HEK293 (cell line): Measurements from ENCODE around the gene ZNHIT3.
A peak's percentile ranks its signal among the peaks of the same experiment; 100 is the strongest.

ENCODE experiments used
- IKZF3 ChIP-seq: fragments of 450-650 bp; IDR thresholded peaks from 2 replicates; pipeline ENCODE4 v1.5.0; 2018; ENCODE audit warnings: missing biosample characterization, mild to moderate bottlenecking, missing genetic modification characterization, moderate library complexity
- KLF16 ChIP-seq: fragments of 450-650 bp; formaldehyde crosslinking; IDR thresholded peaks from 2 replicates; pipeline ENCODE4 v1.5.1; 2017; ENCODE audit warnings: missing biosample characterization, missing genetic modification characterization
- MYNN ChIP-seq: fragments of 450-650 bp; formaldehyde crosslinking; IDR thresholded peaks from 2 replicates; pipeline ENCODE4 v1.5.1; 2016; ENCODE audit warnings: missing biosample characterization, missing genetic modification characterization, borderline replicate concordance
- OSR2 ChIP-seq: fragments of 450-650 bp; formaldehyde crosslinking; IDR thresholded peaks from 2 replicates; pipeline ENCODE4 v1.5.1; 2016; ENCODE audit warnings: missing biosample characterization, missing genetic modification characterization
- PBX3 ChIP-seq: sonication (generic); formaldehyde crosslinking; IDR thresholded peaks from 2 replicates; pipeline ENCODE4 v1.8.1; 2022; ENCODE audit warnings: mild to moderate bottlenecking, moderate library complexity, missing genetic modification reagents
- RBAK ChIP-seq: fragments of 450-650 bp; formaldehyde crosslinking; IDR thresholded peaks from 2 replicates; pipeline ENCODE4 v1.5.1; 2016; ENCODE audit warnings: missing biosample characterization, missing genetic modification characterization
- WT1 ChIP-seq: fragments of 450-650 bp; formaldehyde crosslinking; IDR thresholded peaks from 2 replicates; pipeline ENCODE4 v1.5.1; 2016; ENCODE audit warnings: missing biosample characterization, missing genetic modification characterization
- YY1 ChIP-seq: fragments of 450-650 bp; formaldehyde crosslinking; IDR thresholded peaks from 2 replicates; pipeline ENCODE4 v1.5.1; 2018; ENCODE audit warnings: missing biosample characterization, missing genetic modification characterization
- ZBTB44 ChIP-seq: fragments of 450-650 bp; IDR thresholded peaks from 2 replicates; pipeline ENCODE4 v1.5.1; 2018; ENCODE audit warnings: missing biosample characterization, mild to moderate bottlenecking, missing genetic modification characterization
- ZEB2 ChIP-seq: fragments of 450-650 bp; formaldehyde crosslinking; IDR thresholded peaks from 2 replicates; pipeline ENCODE4 v1.5.1; 2016; ENCODE audit warnings: missing biosample characterization, missing genetic modification characterization
- ZNF10 ChIP-seq: fragments of 450-650 bp; formaldehyde crosslinking; IDR thresholded peaks from 2 replicates; pipeline ENCODE4 v1.5.1; 2017; ENCODE audit warnings: missing biosample characterization, missing genetic modification characterization
- ZNF112 ChIP-seq: fragments of 450-650 bp; formaldehyde crosslinking; IDR thresholded peaks from 2 replicates; pipeline ENCODE4 v1.5.0; 2017; ENCODE audit warnings: missing biosample characterization, missing genetic modification characterization
- ZNF148 ChIP-seq: fragments of 450-650 bp; formaldehyde crosslinking; IDR thresholded peaks from 2 replicates; pipeline ENCODE4 v1.5.0; 2017; ENCODE audit warnings: missing biosample characterization, missing genetic modification characterization, borderline replicate concordance
- ZNF155 ChIP-seq: fragments of 450-650 bp; formaldehyde crosslinking; IDR thresholded peaks from 2 replicates; pipeline ENCODE4 v1.5.1; 2016; ENCODE audit warnings: missing biosample characterization, missing genetic modification characterization
- ZNF157 ChIP-seq: fragments of 450-650 bp; formaldehyde crosslinking; IDR thresholded peaks from 2 replicates; pipeline ENCODE4 v1.5.1; 2016; ENCODE audit warnings: missing biosample characterization, missing genetic modification characterization
- ZNF175 ChIP-seq: fragments of 450-650 bp; formaldehyde crosslinking; IDR thresholded peaks from 2 replicates; pipeline ENCODE4 v1.5.1; 2016; ENCODE audit warnings: missing biosample characterization, missing genetic modification characterization
- ZNF239 ChIP-seq: fragments of 450-650 bp; formaldehyde crosslinking; IDR thresholded peaks from 2 replicates; pipeline ENCODE4 v1.5.1; 2016; ENCODE audit warnings: missing biosample characterization, missing genetic modification characterization
- ZNF248 ChIP-seq: fragments of 450-650 bp; formaldehyde crosslinking; IDR thresholded peaks from 2 replicates; pipeline ENCODE4 v1.5.1; 2017; ENCODE audit warnings: missing biosample characterization, missing genetic modification characterization
- ZNF311 ChIP-seq: fragments of 450-650 bp; formaldehyde crosslinking; IDR thresholded peaks from 2 replicates; pipeline ENCODE4 v1.5.1; 2017; ENCODE audit warnings: missing biosample characterization, missing genetic modification characterization, borderline replicate concordance
- ZNF391 ChIP-seq: fragments of 450-650 bp; formaldehyde crosslinking; IDR thresholded peaks from 2 replicates; pipeline ENCODE4 v1.5.1; 2016; ENCODE audit warnings: low read depth, missing biosample characterization, missing genetic modification characterization, borderline replicate concordance
- ZNF398 ChIP-seq: fragments of 450-650 bp; formaldehyde crosslinking; IDR thresholded peaks from 2 replicates; pipeline ENCODE4 v1.5.1; 2017; ENCODE audit warnings: missing biosample characterization, missing genetic modification characterization
- ZNF433 ChIP-seq: fragments of 450-650 bp; formaldehyde crosslinking; IDR thresholded peaks from 2 replicates; pipeline ENCODE4 v1.5.1; 2016; ENCODE audit warnings: missing biosample characterization, missing genetic modification characterization, low read depth
- ZNF449 ChIP-seq: fragments of 450-650 bp; formaldehyde crosslinking; IDR thresholded peaks from 2 replicates; pipeline ENCODE4 v1.5.1; 2017; ENCODE audit warnings: missing biosample characterization, mild to moderate bottlenecking, missing genetic modification characterization, moderate library complexity
- ZNF530 ChIP-seq: fragments of 450-650 bp; formaldehyde crosslinking; IDR thresholded peaks from 2 replicates; pipeline ENCODE4 v1.5.1; 2016; ENCODE audit warnings: low read depth, missing biosample characterization, missing genetic modification characterization
- ZNF623 ChIP-seq: fragments of 450-650 bp; formaldehyde crosslinking; IDR thresholded peaks from 2 replicates; pipeline ENCODE4 v1.5.1; 2016; ENCODE audit warnings: missing biosample characterization, missing genetic modification characterization
- ZNF704 ChIP-seq: fragments of 450-650 bp; formaldehyde crosslinking; IDR thresholded peaks from 2 replicates; pipeline ENCODE4 v1.5.1; 2016; ENCODE audit warnings: missing biosample characterization, missing genetic modification characterization
- ZNF791 ChIP-seq: fragments of 450-650 bp; formaldehyde crosslinking; IDR thresholded peaks from 2 replicates; pipeline ENCODE4 v1.5.1; 2016; ENCODE audit warnings: missing biosample characterization, missing genetic modification characterization
- ZNF837 ChIP-seq: fragments of 450-650 bp; formaldehyde crosslinking; IDR thresholded peaks from 2 replicates; pipeline ENCODE4 v1.5.1; 2016; ENCODE audit warnings: missing biosample characterization, missing genetic modification characterization
- ZSCAN30 ChIP-seq: fragments of 450-650 bp; IDR thresholded peaks from 2 replicates; pipeline ENCODE4 v1.5.1; 2018; ENCODE audit warnings: missing biosample characterization, mild to moderate bottlenecking, missing genetic modification characterization, moderate library complexity
- ZXDB ChIP-seq: fragments of 450-650 bp; formaldehyde crosslinking; IDR thresholded peaks from 2 replicates; pipeline ENCODE4 v1.5.1; 2016; ENCODE audit warnings: missing biosample characterization, missing genetic modification characterization

ZNHIT3 gene

GRCh38 chr17:36533935-36534839, 47.7 kb downstream of the ZNHIT3 start (continued):
- TF ChIP-seq RBAK (tag by site-specific recombination) (no peak), YY1 (tag by site-specific recombination) (no peak), ZNF157 (no peak), OSR2 (tag by site-specific recombination) (no peak), MYNN (tag by site-specific recombination) (no peak), ZNF398 (peak; percentile 61), ZNF837 (peak; percentile 7; the same call in 1 of the 2 replicates), WT1 (tag by site-specific recombination) (no peak; the same call in 1 of the 2 replicates), ZNF112 (tag by site-specific recombination) (no peak), ZNF433 (tag by site-specific recombination) (no peak), ZNF791 (tag by site-specific recombination) (no peak), ZNF155 (tag by site-specific recombination) (no peak), ZNF449 (tag by site-specific recombination) (0 out of 2 replicates have a peak, but pooled peaks have one; percentile 24), ZNF311 (tag by site-specific recombination) (no peak), ZNF239 (tag by site-specific recombination) (0 out of 2 replicates have a peak, but pooled peaks have one; percentile 59), ZNF623 (tag by site-specific recombination) (no peak), ZNF148 (tag by site-specific recombination) (no peak), ZBTB44 (no peak), ZNF530 (tag by site-specific recombination) (no peak), KLF16 (tag by site-specific recombination) (no peak; the same call in 1 of the 2 replicates), ZNF391 (peak; percentile 88), ZNF10 (tag by site-specific recombination) (no peak), ZSCAN30 (tag by site-specific recombination) (0 out of 2 replicates have a peak, but pooled peaks have one; percentile 6), PBX3 (CRISPR knock-in tag) (no peak), IKZF3 (no peak; the same call in 1 of the 2 replicates), ZNF175 (tag by site-specific recombination) (no peak), ZNF248 (no peak), ZXDB (tag by site-specific recombination) (0 out of 2 replicates have a peak, but pooled peaks have one; percentile 41), ZNF704 (tag by site-specific recombination) (no peak), ZEB2 (tag by site-specific recombination) (peak; percentile 97)
